Medulla oblongata (tissue), 1 donor: ENCODE data around the gene CAPN3.

Experiments used
- DNase-seq: peaks from one replicate; pipeline ENCODE4 v3.0.0-alpha.2; 2015; ENCODE audit errors: extremely low spot score

Gene CAPN3

GRCh38 chr15:42453826-42454225, 94.5 kb downstream of the CAPN3 start:
- no peak for DNase-seq

DNA sequence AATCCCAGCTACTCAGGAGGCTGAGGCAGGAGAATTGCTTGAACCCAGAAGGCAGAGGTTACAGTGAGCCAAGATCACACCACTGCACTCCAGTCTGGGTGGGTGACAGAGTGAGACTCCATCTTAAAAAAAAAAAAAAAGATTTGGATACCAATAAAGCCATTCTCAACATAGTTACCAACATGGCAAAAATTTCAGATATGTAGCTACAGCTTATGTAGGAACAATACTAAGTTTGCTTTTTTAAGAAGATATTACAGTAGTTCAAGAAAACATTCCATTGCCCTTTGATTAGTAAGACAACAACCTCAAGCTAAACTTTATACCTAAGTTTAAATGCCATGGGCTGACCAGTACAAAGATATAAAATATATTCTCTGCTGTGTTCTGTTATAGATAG, 97.2 kb downstream of the CAPN3 start:
- no peak for DNase-seq

DNA sequence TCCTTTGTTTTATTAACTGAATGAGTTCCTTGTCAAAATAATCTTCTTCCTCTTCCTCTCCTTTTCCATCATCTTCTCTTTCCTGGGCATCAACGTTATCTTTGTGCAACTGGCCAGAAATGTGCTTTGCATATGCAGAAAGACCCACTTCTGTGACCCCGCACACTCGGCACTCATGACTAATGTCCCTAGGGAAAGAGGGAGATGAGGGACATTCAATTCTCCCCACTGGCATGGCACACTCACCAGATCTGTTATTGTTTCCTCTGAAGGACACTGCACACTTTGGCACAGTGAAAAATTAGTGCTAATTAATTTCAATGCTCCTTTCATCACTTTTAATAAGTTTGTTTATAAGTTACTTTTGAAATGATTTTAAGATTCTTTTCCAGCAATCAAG, 97.7 kb downstream of the CAPN3 start:
- peak; percentile 22 for DNase-seq

DNA sequence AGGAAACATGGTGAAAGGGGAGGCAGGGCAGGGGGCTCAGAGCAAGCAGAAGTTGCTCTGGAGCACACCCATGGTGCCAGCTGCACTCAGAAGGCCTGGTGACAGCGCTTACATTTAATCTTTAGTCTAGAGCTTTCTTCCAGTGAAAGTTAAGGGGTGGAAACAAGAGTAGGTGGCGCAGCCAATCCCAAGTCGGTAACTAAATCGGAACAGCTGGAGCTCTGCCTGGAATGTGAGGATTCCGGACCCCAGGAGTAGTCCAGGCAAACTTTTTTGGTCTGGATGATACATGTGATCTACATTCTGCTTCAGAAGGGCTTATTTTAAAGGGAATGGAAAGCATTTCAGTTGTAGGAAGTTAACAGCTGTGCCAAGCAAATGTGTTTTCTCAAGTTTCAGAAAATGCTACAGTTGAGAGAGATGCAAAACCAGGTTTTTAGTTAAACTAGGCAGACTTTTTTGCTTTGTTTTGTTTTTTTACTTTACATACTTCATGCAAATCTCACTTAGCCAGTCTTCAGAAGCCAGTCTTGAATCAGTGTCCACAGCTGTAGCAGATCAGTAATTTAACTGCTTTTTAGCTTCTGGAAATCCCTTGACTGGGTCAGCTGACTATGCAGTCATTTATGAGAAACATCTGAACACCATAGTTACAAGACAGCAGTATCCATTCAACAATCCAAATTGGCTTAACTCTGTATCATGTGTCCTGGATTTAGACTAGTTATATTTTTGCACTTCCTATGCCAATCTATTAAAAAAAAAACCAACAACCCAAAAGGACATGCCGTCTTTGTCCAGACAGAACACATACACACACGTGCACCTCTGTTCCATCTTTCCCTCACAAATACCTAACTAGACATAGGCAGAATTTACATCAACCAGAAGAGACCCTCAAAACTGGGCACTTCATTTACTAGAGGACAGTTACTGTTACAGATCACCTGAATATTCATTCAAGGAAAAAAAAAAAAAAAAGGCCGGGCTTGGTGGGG, 98.4 kb downstream of the CAPN3 start:
- DNase-seq = peak; percentile 60

GRCh38 chr15:42461261-42461660, 102.0 kb downstream of the CAPN3 start:
- DNase-seq = no peak
